KMS-11 (cell line): Measurements from ENCODE around the gene ATP6V1F.

Experiments
- H2AFZ ChIP-seq: fragments of 200-600 bp; sonication (generic); 2 replicates; pipeline ENCODE4 v1.6.1; 2016; ENCODE audit warnings: antibody characterized with exemption, mixed run types, low read depth
- H3K27ac ChIP-seq: fragments of 200-600 bp; sonication (generic); 2 replicates; pipeline ENCODE4 v1.6.1; 2016; ENCODE audit warnings: mild to moderate bottlenecking, mixed run types
- H3K27me3 ChIP-seq: fragments of 200-600 bp; sonication (generic); 2 replicates; pipeline ENCODE4 v1.6.1; 2017; ENCODE audit warnings: mild to moderate bottlenecking, low read depth, mixed run types, moderate library complexity; ENCODE audit not compliant: insufficient read depth
- H3K36me3 ChIP-seq: fragments of 200-600 bp; sonication (generic); 2 replicates; pipeline ENCODE4 v1.6.1; 2017; ENCODE audit warnings: mild to moderate bottlenecking, mixed run types; ENCODE audit not compliant: insufficient read depth
- H3K4me1 ChIP-seq: fragments of 200-600 bp; sonication (generic); 2 replicates; pipeline ENCODE4 v1.6.1; 2016; ENCODE audit warnings: mild to moderate bottlenecking, low read depth, mixed run types; ENCODE audit not compliant: poor library complexity, severe bottlenecking
- H3K4me2 ChIP-seq: fragments of 200-600 bp; sonication (generic); 2 replicates; pipeline ENCODE4 v1.7.0; 2016; ENCODE audit warnings: mild to moderate bottlenecking, mixed run types
- H3K4me3 ChIP-seq: fragments of 200-600 bp; sonication (generic); IDR thresholded peaks from 2 replicates; pipeline ENCODE4 v1.6.1; 2017; ENCODE audit warnings: low read depth, low read length, mixed read lengths; ENCODE audit not compliant: insufficient read depth
- H3K79me2 ChIP-seq: fragments of 200-600 bp; sonication (generic); 2 replicates; pipeline ENCODE4 v1.6.1; 2016; ENCODE audit warnings: low read depth, mixed run types; ENCODE audit not compliant: insufficient read depth
- H3K9ac ChIP-seq: fragments of 200-600 bp; sonication (generic); 2 replicates; pipeline ENCODE4 v1.6.1; 2016; ENCODE audit warnings: mild to moderate bottlenecking, mixed run types
- H4K20me1 ChIP-seq: fragments of 200-600 bp; sonication (generic); 2 replicates; pipeline ENCODE4 v1.6.1; 2016; ENCODE audit warnings: mild to moderate bottlenecking, mixed run types; ENCODE audit not compliant: insufficient read depth
- CTCF ChIP-seq: fragments of 200-600 bp; sonication (generic); conservative IDR thresholded peaks from 2 replicates; pipeline ENCODE4 v1.6.1; 2017; ENCODE audit warnings: low read depth, mild to moderate bottlenecking, antibody characterized with exemption, low read length, moderate library complexity, mixed read lengths

ATP6V1F gene

GRCh38 chr7:128827971-128828711 lies 34.5 kb upstream of the ATP6V1F start:
- H3K27ac ChIP-seq: no peak overlapping the region
- no peak for TF ChIP-seq CTCF
- H3K4me3 ChIP-seq: no peak overlapping the region
- peaks cover 19% of the 10 kb centered on the region for H3K27me3 ChIP-seq
- no peaks in the 10 kb centered on the region for H3K79me2 ChIP-seq
- no peak overlapping the region for H3K4me2 ChIP-seq
- H3K36me3 ChIP-seq: no peaks in the 10 kb centered on the region
- H3K4me1 ChIP-seq: no peaks in the 10 kb centered on the region
- H2AFZ ChIP-seq: no peak overlapping the region
- H4K20me1 ChIP-seq: no peaks in the 10 kb centered on the region
- H3K9ac ChIP-seq: no peak overlapping the region

- Histone ChIP-seq H4K20me1 (no peaks in the 10 kb centered on the region), H2AFZ (no peak overlapping the region), H3K4me2 (no peak overlapping the region), H3K27ac (no peak overlapping the region), H3K36me3 (no peaks in the 10 kb centered on the region), H3K4me1 (no peaks in the 10 kb centered on the region), H3K79me2 (no peaks in the 10 kb centered on the region), H3K27me3 (peaks cover 28% of the 10 kb centered on the region), H3K4me3 (no peak overlapping the region), H3K9ac (no peak overlapping the region)
- no peak for TF ChIP-seq CTCF
Measured at GRCh38 chr7:128829391-128830166, 33.1 kb upstream of the ATP6V1F start.

GRCh38 chr7:128830231-128831177 lies 32.2 kb upstream of the ATP6V1F start, which contains the start of gene FLNC:
TSS of gene FLNC (plus strand) at chr7:128830406. CDS start at chr7:128830638, 232 bp downstream.
- Histone ChIP-seq H3K36me3 (no peaks in the 10 kb centered on the region), H4K20me1 (no peaks in the 10 kb centered on the region), H3K4me3 (no peak within 1 kb of the TSS), H3K9ac (no peak within 1 kb of the TSS), H3K27me3 (peaks cover 28% of the 10 kb centered on the region), H3K4me2 (no peak within 1 kb of the TSS), H3K4me1 (no peaks in the 10 kb centered on the region), H3K27ac (no peak within 1 kb of the TSS), H3K79me2 (no peaks in the 10 kb centered on the region), H2AFZ (no peak within 1 kb of the TSS)
- TF ChIP-seq CTCF: no peak

- no peaks in the 10 kb centered on the region for H3K4me1 ChIP-seq
- H3K4me3 ChIP-seq: no peak overlapping the region
- H3K9ac ChIP-seq: no peak overlapping the region
- no peak overlapping the region for H3K4me2 ChIP-seq
- no peaks in the 10 kb centered on the region for H4K20me1 ChIP-seq
- H3K27ac ChIP-seq: no peak overlapping the region
- no peak overlapping the region for H2AFZ ChIP-seq
- no peak for TF ChIP-seq CTCF
- H3K79me2 ChIP-seq: no peaks in the 10 kb centered on the region
- H3K36me3 ChIP-seq: no peaks in the 10 kb centered on the region
- H3K27me3 ChIP-seq: peaks cover 28% of the 10 kb centered on the region
Measured at GRCh38 chr7:128831178-128831993, 31.3 kb upstream of the ATP6V1F start.
